GM12801 (cell line): ENCODE results near the gene MBP.

ENCODE experiments used
- CTCF ChIP-seq: IDR thresholded peaks from one replicate; pipeline ENCODE4 v1.5.1; 2011; ENCODE audit warnings: control low read depth; ENCODE audit not compliant: insufficient read length; ENCODE audit errors: extremely low read depth

The MBP gene

DNA sequence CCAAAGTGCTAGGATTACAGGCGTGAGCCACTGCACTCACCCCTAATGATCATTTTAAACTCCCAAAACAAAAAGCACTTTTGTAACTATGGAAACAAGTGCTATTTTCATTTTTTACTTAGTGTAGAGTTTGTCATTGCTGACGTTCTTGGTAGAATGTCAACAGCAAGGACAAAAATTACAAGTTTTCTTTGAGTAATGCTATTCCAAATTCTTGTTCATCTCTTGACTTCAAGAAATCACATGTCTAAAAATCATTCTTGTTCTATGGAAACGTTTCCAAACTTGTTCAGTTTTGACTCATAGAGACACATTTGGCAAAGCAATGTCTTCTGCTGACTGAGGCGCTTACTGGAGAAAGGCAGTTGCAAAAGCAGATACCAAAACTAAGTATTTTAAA lies 82.6 kb downstream of the MBP start:
- TF ChIP-seq CTCF: no peak

GRCh38 chr18:77047803-77048419 lies 84.7 kb downstream of the MBP start:
- TF ChIP-seq CTCF: no peak

DNA sequence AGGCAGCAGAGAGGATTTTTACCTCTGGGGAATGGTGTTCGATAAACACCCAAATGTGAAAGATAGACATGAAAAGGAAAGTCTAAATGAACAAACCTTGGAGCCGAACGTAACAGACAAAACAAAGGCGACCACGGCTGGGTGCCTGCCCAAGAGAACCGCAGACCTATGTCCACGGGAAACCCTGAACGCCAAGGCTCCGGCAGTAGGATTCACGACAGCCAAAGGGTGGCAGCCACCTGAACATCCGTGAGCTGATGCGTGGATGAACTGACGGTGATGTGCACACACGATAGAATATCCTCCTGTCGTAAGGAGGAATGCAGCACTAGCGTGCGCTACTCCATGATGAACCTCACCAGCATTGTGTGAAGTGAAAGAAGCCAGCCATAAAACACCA lies 85.6 kb downstream of the MBP start:
- no peak for TF ChIP-seq CTCF

DNA sequence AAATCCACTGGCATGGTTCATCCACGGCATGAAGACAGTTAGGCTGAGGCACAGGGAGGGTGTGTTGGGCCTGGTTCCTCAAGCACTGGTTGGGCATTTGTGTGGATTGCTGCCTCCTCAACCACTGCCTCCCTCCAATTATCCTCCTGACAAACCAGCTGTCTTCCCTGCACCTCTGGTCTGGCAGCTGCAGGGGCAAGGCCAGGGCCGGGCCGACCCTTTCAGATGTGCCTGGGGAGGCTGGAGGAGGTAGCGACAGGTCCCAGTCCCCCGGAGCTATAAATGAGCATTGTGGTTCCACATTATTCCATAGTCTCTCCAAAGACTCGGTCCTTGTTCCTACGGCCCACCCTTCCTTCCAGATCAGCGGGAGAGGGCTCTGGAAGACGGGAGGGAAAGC lies 86.2 kb downstream of the MBP start:
- no peak for TF ChIP-seq CTCF

GRCh38 chr18:77045677-77046076 lies 86.9 kb downstream of the MBP start:
- no peak for TF ChIP-seq CTCF

DNA sequence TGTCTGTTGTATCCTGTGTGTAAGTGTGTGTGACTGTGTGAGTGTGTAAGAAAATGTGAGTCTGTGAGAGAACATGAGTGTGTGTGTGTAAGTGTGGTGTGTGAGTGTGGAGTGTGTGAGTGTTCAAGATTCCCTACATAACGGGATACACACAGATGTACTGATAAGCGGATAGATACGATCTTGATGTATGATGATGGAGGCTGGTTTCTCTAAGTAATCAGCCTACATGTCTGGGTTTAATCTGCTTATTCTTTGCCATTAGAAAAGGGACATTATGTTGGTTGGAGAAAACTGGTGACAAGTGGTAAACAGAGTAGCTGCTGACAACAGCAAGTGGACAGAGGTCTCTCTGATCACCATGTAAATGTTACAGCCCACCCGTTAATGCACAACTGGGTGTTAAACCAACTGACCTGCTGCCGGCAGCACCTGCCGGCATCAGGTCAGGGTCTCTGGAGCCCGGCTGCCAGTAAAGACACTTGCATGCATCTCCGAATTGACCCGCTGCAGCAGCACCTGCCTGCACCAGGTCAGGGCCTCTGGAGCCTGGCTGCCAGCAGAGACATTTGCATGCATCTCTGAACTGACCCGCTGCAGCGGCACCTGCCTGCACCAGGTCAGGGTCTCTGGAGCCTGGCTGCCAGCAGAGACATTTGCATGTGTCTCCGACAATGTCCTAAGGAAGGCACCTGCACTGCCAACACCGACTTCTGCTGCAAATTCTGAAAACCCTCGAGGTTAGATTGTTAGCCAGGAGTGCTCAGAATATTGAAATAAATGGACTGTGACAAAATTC lies 87.5 kb downstream of the MBP start:
- no peak for TF ChIP-seq CTCF

GRCh38 chr18:77043541-77044280 lies 88.9 kb downstream of the MBP start:
- no peak for TF ChIP-seq CTCF
